H1 (cell line): ENCODE measurements around the gene PLCB2. TPM values are rescaled to one million over a fixed set of nuclear protein-coding genes. Genes with fewer than 3 reads are reported as not detected.

Source experiments
- CTCF ChIA-PET: fragments of 300-600 bp; sonication (Branson Sonifier 250); formaldehyde crosslinking; loops from one replicate; lab custom pipeline; 2021; ENCODE audit not compliant: partially characterized antibody; lab: Charles Lee
- POLR2A ChIA-PET: fragments of 300-600 bp; sonication (Branson Sonifier 250); formaldehyde crosslinking; loops from one replicate; lab custom pipeline; 2021; ENCODE audit warnings: inconsistent platforms; ENCODE audit not compliant: partially characterized antibody; lab: Charles Lee
- DNase-seq, 2 experiments: peaks; one replicate each; pipeline versions ENCODE4 v3.0.0 to v3.0.0-alpha.2; 2010 to 2022; ENCODE audit warnings: low spot score in 2 of 2, low read depth in 1 of 2, mixed read lengths in 1 of 2
- FAIRE-seq: peaks from 2 replicates; lab custom pipeline; 2011; peaks lifted over from hg19 to GRCh38; lab: Jason Lieb, UNC
- H2AFZ ChIP-seq: 2 replicates; pipeline ENCODE4 v1.8.1; 2012; ENCODE audit warnings: low read length, inconsistent platforms
- H2AK5ac ChIP-seq: 2 replicates; pipeline ENCODE4 v1.6.1; 2013; ENCODE audit warnings: low read depth, low read length
- H2BK120ac ChIP-seq: replicated peaks from 2 replicates; pipeline ENCODE3; 2013; ENCODE audit warnings: low read depth, low read length, inconsistent platforms
- H2BK12ac ChIP-seq: 2 replicates; pipeline ENCODE4 v1.6.1; 2013; ENCODE audit warnings: low read depth, low read length
- H2BK15ac ChIP-seq: 2 replicates; pipeline ENCODE4 v1.6.1; 2013; ENCODE audit warnings: low read length
- H2BK20ac ChIP-seq: 2 replicates; pipeline ENCODE4 v1.6.1; 2013; ENCODE audit warnings: low read length
- H2BK5ac ChIP-seq: 2 replicates; pipeline ENCODE4 v1.6.1; 2013; ENCODE audit warnings: low read depth, low read length
- H3K14ac ChIP-seq: 2 replicates; pipeline ENCODE4 v1.6.1; 2013; ENCODE audit warnings: inconsistent platforms; ENCODE audit not compliant: insufficient read length
- H3K18ac ChIP-seq: 2 replicates; pipeline ENCODE4 v1.6.1; 2013; ENCODE audit warnings: low read length; ENCODE audit errors: extremely low read depth
- H3K23ac ChIP-seq: 2 replicates; pipeline ENCODE4 v1.6.1; 2013; ENCODE audit warnings: inconsistent platforms; ENCODE audit not compliant: insufficient read length
- H3K23me2 ChIP-seq: 2 replicates; pipeline ENCODE4 v1.6.1; 2013; ENCODE audit warnings: low read depth, low read length
- H3K27ac ChIP-seq: 2 replicates; pipeline ENCODE4 v1.6.1; 2011; ENCODE audit warnings: low read depth, low read length, inconsistent platforms
- H3K27me3 ChIP-seq, 4 experiments: replicated peaks in 1 of 4; 1 replicate in 1 of 4; 2 replicates in 3 of 4; pipeline versions ENCODE4 v1.6.1 to v1.8.1; 2011 to 2013; ENCODE audit warnings: low read length in 3 of 4, mild to moderate bottlenecking in 3 of 4, inconsistent platforms in 2 of 4, mixed read lengths in 2 of 4, moderate library complexity in 1 of 4; ENCODE audit not compliant: control insufficient read depth in 3 of 4, insufficient read depth in 3 of 4; ENCODE audit errors: extremely low read depth in 1 of 4
- H3K36me3 ChIP-seq, 4 experiments: 2 replicates each; pipeline versions ENCODE4 v1.6.1 to v1.8.1; 2011 to 2013; ENCODE audit warnings: mild to moderate bottlenecking in 4 of 4, low read length in 3 of 4, moderate library complexity in 2 of 4, control low read depth in 1 of 4, inconsistent platforms in 1 of 4; ENCODE audit not compliant: insufficient read depth in 4 of 4, control insufficient read depth in 2 of 4
- H3K4ac ChIP-seq: replicated peaks from 2 replicates; pipeline ENCODE3; 2013; ENCODE audit warnings: low read length, low read depth, mixed read lengths, inconsistent platforms; ENCODE audit not compliant: insufficient read length
- H3K4me1 ChIP-seq, 4 experiments: replicated peaks in 1 of 4; 1 replicate in 1 of 4; 2 replicates in 3 of 4; pipeline versions ENCODE4 v1.6.1 to v1.8.1; 2011 to 2013; ENCODE audit warnings: low read length in 3 of 4, inconsistent platforms in 2 of 4, mixed read lengths in 1 of 4; ENCODE audit not compliant: insufficient read depth in 4 of 4, control insufficient read depth in 3 of 4
- H3K4me2 ChIP-seq, 2 experiments: 2 replicates each; pipeline versions ENCODE4 v1.6.1 to v1.8.1; 2011 to 2013; ENCODE audit warnings: low read depth in 2 of 2, low read length in 2 of 2, control low read depth in 1 of 2, inconsistent platforms in 1 of 2, mild to moderate bottlenecking in 1 of 2; ENCODE audit not compliant: insufficient read depth in 1 of 2
- H3K4me3 ChIP-seq, 4 experiments: fragments of 200-600, 300-600 bp in 1 of 4; sonication (generic), shearing (Covaris generic), sonication (Bioruptor Twin) in 1 of 4; 2 replicates each; pipeline versions ENCODE4 v1.5.1 to v1.8.1; 2011 to 2016; ENCODE audit warnings: low read length in 4 of 4, low read depth in 3 of 4, control low read depth in 2 of 4, inconsistent platforms in 2 of 4, mild to moderate bottlenecking in 2 of 4, mixed read lengths in 1 of 4, moderate library complexity in 1 of 4; ENCODE audit not compliant: insufficient read depth in 2 of 4; ENCODE audit errors: extremely low read depth in 1 of 4
- H3K56ac ChIP-seq: replicated peaks from 2 replicates; pipeline ENCODE3; 2013; ENCODE audit warnings: low read depth, mild to moderate bottlenecking, mixed read lengths, low read length, inconsistent platforms; ENCODE audit not compliant: insufficient read length
- H3K79me1 ChIP-seq: 2 replicates; pipeline ENCODE4 v1.6.1; 2013; ENCODE audit warnings: low read depth, low read length, control low read depth
- H3K79me2 ChIP-seq, 2 experiments: 2 replicates each; pipeline versions ENCODE4 v1.6.1 to v1.8.1; 2012 to 2013; ENCODE audit warnings: low read length in 2 of 2, mild to moderate bottlenecking in 2 of 2, inconsistent platforms in 1 of 2; ENCODE audit not compliant: insufficient read depth in 2 of 2, control insufficient read depth in 1 of 2
- H3K9ac ChIP-seq, 4 experiments: replicated peaks in 1 of 4; 1 replicate in 1 of 4; 2 replicates in 3 of 4; pipeline versions ENCODE4 v1.6.1 to v1.8.1; 2011 to 2013; ENCODE audit warnings: low read depth in 3 of 4, low read length in 3 of 4, control low read depth in 2 of 4, mild to moderate bottlenecking in 2 of 4, moderate library complexity in 2 of 4, inconsistent platforms in 1 of 4; ENCODE audit errors: extremely low read depth in 1 of 4
- H3K9me3 ChIP-seq, 2 experiments: 2 replicates each; pipeline versions ENCODE4 v1.6.1 to v1.8.1; 2012 to 2013; ENCODE audit warnings: mild to moderate bottlenecking in 2 of 2, moderate library complexity in 2 of 2, control low read depth in 1 of 2, inconsistent platforms in 1 of 2, low read depth in 1 of 2, low read length in 1 of 2, mixed read lengths in 1 of 2; ENCODE audit not compliant: insufficient read depth in 2 of 2
- H4K20me1 ChIP-seq, 2 experiments: replicated peaks in 1 of 2; 2 replicates each; pipeline versions ENCODE3 to v1.8.1; 2011 to 2013; ENCODE audit warnings: inconsistent platforms in 2 of 2, low read length in 2 of 2, mild to moderate bottlenecking in 1 of 2; ENCODE audit not compliant: insufficient read depth in 2 of 2, control insufficient read depth in 1 of 2
- H4K5ac ChIP-seq: 2 replicates; pipeline ENCODE4 v1.6.1; 2013; ENCODE audit warnings: low read length, low read depth, mixed read lengths, inconsistent platforms; ENCODE audit not compliant: insufficient read length
- H4K8ac ChIP-seq: 2 replicates; pipeline ENCODE4 v1.8.0; 2013; ENCODE audit warnings: mild to moderate bottlenecking, moderate library complexity, low read length, inconsistent platforms; ENCODE audit not compliant: insufficient read depth; ENCODE audit errors: extremely low read depth
- H4K91ac ChIP-seq: replicated peaks from 2 replicates; pipeline ENCODE3; 2013; ENCODE audit warnings: low read length, mixed read lengths, inconsistent platforms; ENCODE audit not compliant: insufficient read length
- BCL11A ChIP-seq, 2 experiments: IDR thresholded peaks; one replicate each; pipeline ENCODE4 v1.6.1; 2011; ENCODE audit warnings: low read depth in 2 of 2, low read length in 2 of 2, mild to moderate bottlenecking in 2 of 2
- CTCF ChIP-seq, 3 experiments: IDR thresholded peaks; 1 replicate in 2 of 3; 2 replicates in 1 of 3; pipeline versions ENCODE4 v1.5.1 to v1.6.1; 2011; ENCODE audit warnings: low read length in 3 of 3, mild to moderate bottlenecking in 3 of 3, inconsistent platforms in 2 of 3, low read depth in 1 of 3, moderate library complexity in 1 of 3; ENCODE audit not compliant: insufficient read depth in 1 of 3; ENCODE audit errors: control extremely low read depth in 1 of 3
- EGR1 ChIP-seq: IDR thresholded peaks from 2 replicates; pipeline ENCODE4 v1.6.1; 2011; ENCODE audit warnings: low read depth, low read length, borderline replicate concordance
- GTF2F1 ChIP-seq: IDR thresholded peaks from 2 replicates; pipeline ENCODE4 v1.6.1; 2012; ENCODE audit warnings: low read depth, low read length, improper control_type of control experiment, borderline replicate concordance
- RAD21 ChIP-seq, 2 experiments: IDR thresholded peaks in 1 of 2; conservative IDR thresholded peaks in 1 of 2; 2 replicates each; pipeline ENCODE4 v1.6.1; 2011; ENCODE audit warnings: low read depth in 2 of 2, low read length in 2 of 2, improper control_type of control experiment in 1 of 2, inconsistent platforms in 1 of 2, mild to moderate bottlenecking in 1 of 2, moderate library complexity in 1 of 2
- SRF ChIP-seq: IDR thresholded peaks from 2 replicates; pipeline ENCODE4 v1.6.1; 2011; ENCODE audit warnings: mild to moderate bottlenecking, low read depth, low read length, moderate library complexity
- TAF7 ChIP-seq: optimal IDR thresholded peaks from 2 replicates; pipeline ENCODE3; 2011; ENCODE audit warnings: low read depth, mild to moderate bottlenecking, inconsistent platforms, low read length, moderate library complexity, borderline replicate concordance
- WGBS, 2 experiments: shearing (Covaris generic) in 1 of 2; methylation state at CpG; one replicate each; pipeline versions ENCODE4 v1.1.6 to v1.1.7; 2013 to 2015; ENCODE audit warnings: low lambda C conversion rate in 2 of 2, mixed read lengths in 2 of 2, inconsistent platforms in 1 of 2, low coverage in 1 of 2, missing lambda C conversion rate in 1 of 2; ENCODE audit not compliant: insufficient replicate concordance in 2 of 2, insufficient coverage in 1 of 2, insufficient read length in 1 of 2; ENCODE audit errors: extremely low coverage in 1 of 2, missing lambda C conversion rate in 1 of 2; 5-methylcytosine and 5-hydroxymethylcytosine counted together
- polyA plus RNA-seq, 7 experiments: library from polyadenylated mRNA; depleted of rRNA in 3 of 7; stranded (reverse) in 5 of 7; unstranded in 2 of 7; fragments of >200 nt in 5 of 7; fragments of 200-250 nt in 2 of 7; gene quantifications; 1 replicate in 5 of 7; 2 replicates in 1 of 7; 4 replicates in 1 of 7; pipeline versions ENCODE4 v1.2.1 to v1.2.3, GENCODE V29; 2011 to 2013; ENCODE audit warnings: missing spikeins in 2 of 7, mixed read lengths in 2 of 7
- total RNA-seq: library from RNA; stranded (reverse); fragmentation: NEBNext Ultra II Directional; extraction: Animal tissue kit (Norgen Biotek cat#: 25700); gene quantifications from 2 replicates; pipeline ENCODE4 v1.2.1, GENCODE V29; 2021

The PLCB2 gene
- total and polyA plus RNA-seq, 2 of the 8 experiments (the other 6 are each of a cell fraction or from before 2014, with no cell fraction given), result 7.2 to 8.4 TPM

- TF ChIP-seq BCL11A (IDR thresholded peaks at IDR 0.05; ENCODE audit: low read depth in 2 of 2, low read length in 2 of 2) (no peak), GTF2F1 (no peak), EGR1 (no peak), SRF (no peak), RAD21 (IDR thresholded peaks at IDR 0.05 in 1 of 2, conservative IDR thresholded peaks at IDR 0.05 in 1 of 2; ENCODE audit: low read depth in 2 of 2, low read length in 2 of 2) (0 out of 4 replicates have a peak, but pooled peaks of 1 of the 2 experiments have one; percentile 1), TAF7 (no peak), CTCF (IDR thresholded peaks at IDR 0.05; ENCODE audit: control extremely low read depth in 1 of 3, insufficient read depth in 1 of 3, low read depth in 1 of 3, low read length in 3 of 3) (peak in 1 of 3 experiments; percentile 10; a peak in 1 of 4 replicates)
- POLR2A ChIA-PET, result interaction anchor here (0.6 to 2.7 kb wide), 12 partner anchors 10 to 224 kb away, joined by 3 to 11 read pairs (median 4); partner anchors contain the start of genes BMF and PAK6
- FAIRE-seq, result no peak
Observed at GRCh38 chr15:40273428-40273827, 34.3 kb downstream of the PLCB2 start.

More at GRCh38 chr15:40273428-40273827, 34.3 kb downstream of the PLCB2 start:
- Histone ChIP-seq H3K23ac (no peak overlapping the region), H3K79me1 (no peaks in the 10 kb centered on the region), H3K4me3 (no peak overlapping the region), H3K56ac (no peak overlapping the region), H3K27ac (no peak overlapping the region), H3K9me3 (no peaks in the 10 kb centered on the region), H2BK120ac (no peak overlapping the region), H3K18ac (no peak overlapping the region), H4K8ac (no peak overlapping the region), H2BK15ac (no peak overlapping the region), H2BK5ac (no peak overlapping the region; the same call in 1 of the 2 replicates), H4K5ac (no peak overlapping the region), H4K20me1 (no peaks in the 10 kb centered on the region), H2BK20ac (no peak overlapping the region), H3K4ac (no peak overlapping the region), H3K4me2 (no peak overlapping the region), H3K23me2 (no peaks in the 10 kb centered on the region), H3K27me3 (no peaks in the 10 kb centered on the region), H3K14ac (no peak overlapping the region), H3K79me2 (no peaks in the 10 kb centered on the region), H2AK5ac (no peak overlapping the region), H3K9ac (no peak overlapping the region), H2BK12ac (no peak overlapping the region), H2AFZ (no peak overlapping the region), H4K91ac (no peak overlapping the region), H3K4me1 (no peaks in the 10 kb centered on the region; a peak in 3 of 7 replicates), H3K36me3 (no peaks in the 10 kb centered on the region; a peak in 1 of 8 replicates)
- CTCF ChIA-PET, result interaction anchor here (0.6 to 27.9 kb wide), 46 partner anchors 11 to 1359 kb away, joined by 3 to 1340 read pairs (median 6); partner anchors contain the start of genes ANKRD63, BMF, CCDC9B and FSIP1
- no peak for DNase-seq
- WGBS, 2 experiments, result 87% methylated on average over 8 of the region's 9 CpGs; no CpG with 5 or more reads in 1 of the 2 experiments
